TTC549 (cell line): ENCODE data around the gene ISCU.

Experiments
- FAIRE-seq: peaks from 2 replicates; lab custom pipeline; 2012; peaks lifted over from hg19 to GRCh38; lab: Jason Lieb, UNC

Gene ISCU

GRCh38 chr12:108562348-108563135 is at the start of gene ISCU:
ISCU (plus strand) TSS chr12:108562596; CDS start chr12:108562623, 27 bp downstream.
- FAIRE-seq, result no peak

GRCh38 chr12:108514468-108514972 is 47.9 kb upstream of the ISCU start:
- FAIRE-seq, result no peak

- FAIRE-seq, result peak; percentile 81
Observed at GRCh38 chr12:108514973-108515814, 47.2 kb upstream of the ISCU start, which contains the start of gene FICD. FICD (plus strand) TSS chr12:108515277; CDS start chr12:108516973, 1,696 bp downstream.

GRCh38 chr12:108515916-108516315 is 46.5 kb upstream of the ISCU start:
- FAIRE-seq, result no peak

GRCh38 chr12:108516511-108517275 is 45.7 kb upstream of the ISCU start:
- no peak for FAIRE-seq

- no peak for FAIRE-seq
Observed at GRCh38 chr12:108517288-108518100, 44.9 kb upstream of the ISCU start.

GRCh38 chr12:108518101-108518715 is 44.2 kb upstream of the ISCU start:
- FAIRE-seq, result no peak

GRCh38 chr12:108518716-108519496 is 43.5 kb upstream of the ISCU start:
- no peak for FAIRE-seq

- FAIRE-seq, result no peak
Observed at GRCh38 chr12:108519558-108519957, 42.8 kb upstream of the ISCU start.

GRCh38 chr12:108523365-108523764 is 39.0 kb upstream of the ISCU start:
- FAIRE-seq, result no peak

- no peak for FAIRE-seq
Observed at GRCh38 chr12:108525681-108526080, 36.7 kb upstream of the ISCU start.

GRCh38 chr12:108526482-108527165 is 35.8 kb upstream of the ISCU start:
- FAIRE-seq, result no peak

GRCh38 chr12:108527166-108527496 is 35.3 kb upstream of the ISCU start:
- FAIRE-seq, result no peak

- FAIRE-seq, result no peak
Observed at GRCh38 chr12:108530161-108530560, 32.2 kb upstream of the ISCU start.

GRCh38 chr12:108531929-108532848 is 30.2 kb upstream of the ISCU start:
- no peak for FAIRE-seq

GRCh38 chr12:108538146-108538545 is 24.2 kb upstream of the ISCU start:
- FAIRE-seq, result no peak

GRCh38 chr12:108538616-108539195 is 23.7 kb upstream of the ISCU start:
- no peak for FAIRE-seq

GRCh38 chr12:108542320-108542719 is 20.1 kb upstream of the ISCU start:
- FAIRE-seq, result no peak
